ENCODE data around the gene UNC80.

Gene UNC80

DNA sequence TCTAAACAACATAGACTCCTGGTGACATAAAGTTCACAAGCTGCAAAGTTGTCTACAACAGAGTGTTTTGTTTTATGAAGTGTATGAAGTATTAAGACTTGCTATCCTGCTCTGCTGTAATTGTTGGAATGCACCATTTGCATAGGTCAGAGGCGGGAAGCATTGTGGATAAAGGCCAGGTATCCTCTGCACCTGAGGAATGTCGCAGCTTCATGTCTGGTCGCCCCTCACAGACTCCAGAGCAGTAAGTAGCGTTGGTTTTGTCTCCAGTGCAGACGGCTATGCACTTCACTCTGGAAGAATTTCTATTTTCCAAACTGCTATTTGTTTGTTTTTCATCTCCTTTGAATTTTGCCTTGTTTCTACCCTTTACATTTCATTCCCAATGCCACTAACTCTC lies 63.1 kb downstream of the UNC80 start:
- no peaks in the 10 kb centered on the region for H3K9me3 ChIP-seq (ENCODE audit: insufficient read depth, low read length)
- TF ChIP-seq, protein P1, sequence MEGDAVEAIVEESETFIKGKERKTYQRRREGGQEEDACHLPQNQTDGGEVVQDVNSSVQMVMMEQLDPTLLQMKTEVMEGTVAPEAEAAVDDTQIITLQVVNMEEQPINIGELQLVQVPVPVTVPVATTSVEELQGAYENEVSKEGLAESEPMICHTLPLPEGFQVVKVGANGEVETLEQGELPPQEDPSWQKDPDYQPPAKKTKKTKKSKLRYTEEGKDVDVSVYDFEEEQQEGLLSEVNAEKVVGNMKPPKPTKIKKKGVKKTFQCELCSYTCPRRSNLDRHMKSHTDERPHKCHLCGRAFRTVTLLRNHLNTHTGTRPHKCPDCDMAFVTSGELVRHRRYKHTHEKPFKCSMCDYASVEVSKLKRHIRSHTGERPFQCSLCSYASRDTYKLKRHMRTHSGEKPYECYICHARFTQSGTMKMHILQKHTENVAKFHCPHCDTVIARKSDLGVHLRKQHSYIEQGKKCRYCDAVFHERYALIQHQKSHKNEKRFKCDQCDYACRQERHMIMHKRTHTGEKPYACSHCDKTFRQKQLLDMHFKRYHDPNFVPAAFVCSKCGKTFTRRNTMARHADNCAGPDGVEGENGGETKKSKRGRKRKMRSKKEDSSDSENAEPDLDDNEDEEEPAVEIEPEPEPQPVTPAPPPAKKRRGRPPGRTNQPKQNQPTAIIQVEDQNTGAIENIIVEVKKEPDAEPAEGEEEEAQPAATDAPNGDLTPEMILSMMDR (IDR thresholded peaks at IDR 0.05; ENCODE audit: insufficient read depth, low read length, poor library complexity, severe bottlenecking), result no peak
- no peak for TF ChIP-seq EZH2phosphoT487 (conservative IDR thresholded peaks at IDR 0.05; ENCODE audit: low read length)
- H3F3A ChIP-seq (ENCODE audit: insufficient read depth), result no peaks in the 10 kb centered on the region
- no peak overlapping the region for H3K9ac ChIP-seq (ENCODE audit: low read length)
- no peak overlapping the region for H3K4me2 ChIP-seq (ENCODE audit: low read depth, low read length, poor library complexity, severe bottlenecking)
- H4K20me1 ChIP-seq (ENCODE audit: low read depth, low read length), result no peaks in the 10 kb centered on the region
- H3K9me2 ChIP-seq (replicated peaks; ENCODE audit: insufficient read depth, low read length), result no peaks in the 10 kb centered on the region
- no peak overlapping the region for H3K27ac ChIP-seq (ENCODE audit: low read depth, low read length)
- H3K36me3 ChIP-seq (ENCODE audit: low read length), result no peaks in the 10 kb centered on the region
- H3K79me2 ChIP-seq (ENCODE audit: insufficient read depth, low read length), result no peaks in the 10 kb centered on the region
- no peak overlapping the region for H3K4me3 ChIP-seq (ENCODE audit: insufficient read depth, low read length, poor library complexity, severe bottlenecking)
- H2AFZ ChIP-seq (ENCODE audit: low read depth, low read length, severe bottlenecking), result no peak overlapping the region
- no peaks in the 10 kb centered on the region for H3K27me3 ChIP-seq (ENCODE audit: low read length)

DNA sequence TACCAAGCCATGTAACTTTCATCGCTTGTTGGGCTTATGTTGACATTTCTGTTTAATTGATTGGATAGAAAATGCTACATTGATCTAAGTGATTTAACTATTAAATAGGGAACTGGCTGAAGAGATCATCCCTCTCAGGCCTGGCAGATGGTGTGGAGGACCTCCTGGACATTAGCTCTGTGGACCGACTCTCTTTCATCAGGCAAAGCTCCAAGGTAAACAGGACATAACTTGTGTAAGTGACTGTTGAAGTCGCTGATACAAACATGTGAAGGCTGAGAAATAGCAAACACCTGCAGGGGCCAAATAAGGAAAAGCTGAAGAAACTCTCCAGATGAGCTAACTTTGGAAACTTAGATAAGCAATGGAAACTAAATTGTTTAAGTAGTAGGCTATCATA lies 68.8 kb downstream of the UNC80 start:
- Histone ChIP-seq H3K4me2 (ENCODE audit: low read depth, low read length, poor library complexity, severe bottlenecking) (no peak overlapping the region), H3K79me2 (ENCODE audit: insufficient read depth, low read length) (no peaks in the 10 kb centered on the region), H2AFZ (ENCODE audit: low read depth, low read length, severe bottlenecking) (no peak overlapping the region), H3K4me3 (ENCODE audit: insufficient read depth, low read length, poor library complexity, severe bottlenecking) (no peak overlapping the region), H3K9ac (ENCODE audit: low read length) (no peak overlapping the region), H3K36me3 (ENCODE audit: low read length) (no peaks in the 10 kb centered on the region), H3K27me3 (ENCODE audit: low read length) (no peaks in the 10 kb centered on the region), H3K9me3 (ENCODE audit: insufficient read depth, low read length) (no peaks in the 10 kb centered on the region), H3K27ac (ENCODE audit: low read depth, low read length) (no peak overlapping the region), H3F3A (ENCODE audit: insufficient read depth) (no peaks in the 10 kb centered on the region), H3K9me2 (replicated peaks; ENCODE audit: insufficient read depth, low read length) (no peaks in the 10 kb centered on the region), H4K20me1 (ENCODE audit: low read depth, low read length) (no peaks in the 10 kb centered on the region)
- TF ChIP-seq, protein P1 (IDR thresholded peaks at IDR 0.05; ENCODE audit: insufficient read depth, low read length, poor library complexity, severe bottlenecking), result no peak
- no peak for TF ChIP-seq EZH2phosphoT487 (conservative IDR thresholded peaks at IDR 0.05; ENCODE audit: low read length)

DNA sequence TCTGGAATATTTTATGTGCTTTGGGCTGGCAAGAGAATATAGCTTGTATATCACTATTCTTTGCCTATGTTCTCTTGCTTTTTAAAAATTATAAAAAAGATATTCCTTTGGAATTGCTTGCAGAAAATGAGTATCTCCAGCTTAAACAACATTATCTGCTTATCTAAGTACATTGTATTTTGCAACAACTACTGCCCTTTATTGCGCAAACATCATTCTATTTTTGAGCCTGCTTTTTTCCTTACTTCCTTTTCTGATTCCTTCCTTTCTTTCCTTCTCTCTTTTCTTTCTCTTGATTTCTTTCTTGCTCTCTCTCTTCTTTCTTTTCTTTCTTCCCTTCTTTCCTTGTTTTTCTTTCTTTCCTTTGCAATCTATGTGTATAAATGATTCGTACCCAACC lies 74.0 kb downstream of the UNC80 start:
- Histone ChIP-seq H3K9me2 (replicated peaks; ENCODE audit: insufficient read depth, low read length) (no peaks in the 10 kb centered on the region), H3K27me3 (ENCODE audit: low read length) (no peaks in the 10 kb centered on the region), H2AFZ (ENCODE audit: low read depth, low read length, severe bottlenecking) (no peak overlapping the region), H3K36me3 (ENCODE audit: low read length) (no peaks in the 10 kb centered on the region), H3K4me3 (ENCODE audit: insufficient read depth, low read length, poor library complexity, severe bottlenecking) (no peak overlapping the region), H3K9ac (ENCODE audit: low read length) (no peak overlapping the region), H3K27ac (ENCODE audit: low read depth, low read length) (no peak overlapping the region), H3K9me3 (ENCODE audit: insufficient read depth, low read length) (no peaks in the 10 kb centered on the region), H4K20me1 (ENCODE audit: low read depth, low read length) (no peaks in the 10 kb centered on the region), H3K4me2 (ENCODE audit: low read depth, low read length, poor library complexity, severe bottlenecking) (no peak overlapping the region), H3K79me2 (ENCODE audit: insufficient read depth, low read length) (no peaks in the 10 kb centered on the region), H3F3A (ENCODE audit: insufficient read depth) (no peaks in the 10 kb centered on the region)
- no peak for TF ChIP-seq EZH2phosphoT487 (conservative IDR thresholded peaks at IDR 0.05; ENCODE audit: low read length)
- TF ChIP-seq, protein P1 (IDR thresholded peaks at IDR 0.05; ENCODE audit: insufficient read depth, low read length, poor library complexity, severe bottlenecking), result no peak

All from SU-DHL-6 (cell line).